Esophagus squamous epithelium (tissue), 5 donors: Measurements from ENCODE around the gene IL3RA. TPM values are rescaled to one million over a fixed set of nuclear protein-coding genes. Genes with fewer than 3 reads are reported as not detected.
A peak's percentile ranks its signal among the peaks of the same experiment; 100 is the strongest.
"Not testable (repeated sequence)": the region's sequence is repeated elsewhere in the genome, so short reads cannot be mapped to it uniquely, and the experiment has no call there.

Experiments
- DNase-seq: peaks from one replicate; lab custom pipeline; 2025; lab: John Stamatoyannopoulos, UW
- H3K27ac ChIP-seq, 4 donors: fragments of 200-600 bp; sonication (generic); one replicate each; pipeline ENCODE4 v1.5.1; 2016 to 2019; ENCODE audit warnings: mild to moderate bottlenecking in 1 of 4
- H3K27me3 ChIP-seq, 4 donors: fragments of 200-600 bp; sonication (generic); 1 replicate in 3 of 4; 2 replicates in 1 of 4; pipeline versions ENCODE4 v1.5.1 to v1.6.0; 2017 to 2021; ENCODE audit warnings: antibody characterized with exemption in 1 of 4
- H3K36me3 ChIP-seq, 3 donors: fragments of 200-600 bp; sonication (generic); one replicate each; pipeline ENCODE4 v1.5.1; 2016 to 2019
- H3K4me1 ChIP-seq, 3 donors: fragments of 200-600 bp; sonication (generic); one replicate each; pipeline ENCODE4 v1.5.1; 2017 to 2019
- H3K4me3 ChIP-seq, 4 donors: fragments of 200-600 bp; sonication (generic); 1 replicate in 3 of 4; 2 replicates in 1 of 4; pipeline ENCODE4 v1.5.1; 2016 to 2019; ENCODE audit warnings: mild to moderate bottlenecking in 2 of 4, moderate library complexity in 1 of 4
- H3K9me3 ChIP-seq, 3 donors: fragments of 200-600 bp; sonication (generic); one replicate each; pipeline ENCODE4 v1.5.1; 2016 to 2019
- POLR2A ChIP-seq, 4 donors: fragments of 450-650 bp; IDR thresholded peaks; one replicate each; pipeline ENCODE4 v1.6.1; 2017; ENCODE audit warnings: antibody characterized with exemption in 4 of 4, mild to moderate bottlenecking in 4 of 4, moderate library complexity in 3 of 4
- WGBS, 2 donors: methylation state at CpG; one replicate each; pipeline ENCODE4 v1.1.5; 2018; 5-methylcytosine and 5-hydroxymethylcytosine counted together
- intact Hi-C: fragments of 100-400 bp; cut with DNase I; formaldehyde crosslinking; loops from one replicate; pipeline ENCODE4 v1.15.0; 2022
- total RNA-seq, 4 donors: library from RNA; depleted of rRNA; stranded (reverse); fragments of >200 nt; gene quantifications; one replicate each; pipeline ENCODE4 v1.1.0, GENCODE V29; 2016
- TF ChIP-seq, protein P1 (sequence below), 6 experiments: fragments of 450-650 bp in 4 of 6; fragments of 200-600 bp in 2 of 6; sonication (generic) in 2 of 6; IDR thresholded peaks; one replicate each; pipeline ENCODE4 v1.5.1; 2016 to 2019; ENCODE audit warnings: antibody characterized with exemption in 6 of 6, mild to moderate bottlenecking in 4 of 6, moderate library complexity in 4 of 6
- donor health status: DM: yes; HTN: yes; CAD: no.

The IL3RA gene
- total RNA-seq, 4 donors from 2014 or later = 0.92 to 12.3 (median 5.9) TPM; not detected in 1

DNA sequence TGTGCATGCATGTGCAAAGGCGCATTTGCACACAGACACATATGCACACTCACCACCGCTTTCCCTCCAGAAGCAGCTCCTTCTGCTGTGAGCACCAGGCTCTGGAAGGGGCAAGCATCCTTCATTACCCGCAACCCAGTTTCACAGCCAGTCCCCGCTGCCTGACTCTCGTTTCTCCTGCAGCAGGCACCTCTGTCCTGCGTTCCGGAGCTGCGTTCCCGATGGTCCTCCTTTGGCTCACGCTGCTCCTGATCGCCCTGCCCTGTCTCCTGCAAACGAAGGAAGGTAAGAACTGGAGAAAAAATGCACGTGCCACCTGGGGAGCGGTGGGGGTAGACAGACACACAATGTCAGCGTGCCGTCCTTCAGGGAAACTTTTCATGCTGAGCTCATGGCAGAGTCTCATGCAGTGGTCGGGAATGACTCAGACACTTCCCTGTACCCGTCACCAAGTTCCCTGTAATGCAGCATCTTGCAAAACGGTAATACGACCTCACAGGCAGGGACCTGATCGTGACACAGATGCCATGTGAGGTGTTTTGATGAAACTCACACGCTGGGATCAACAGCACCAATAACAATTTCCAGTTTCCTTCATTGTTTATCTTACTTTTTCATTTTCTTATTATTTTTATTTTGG is 5.1 kb downstream of the IL3RA start:
- no peak overlapping the region for H3K27ac ChIP-seq
- intact Hi-C loops = no loop called here
- no peak for TF ChIP-seq POLR2A (IDR thresholded peaks at IDR 0.05)
- TF ChIP-seq, protein P1, sequence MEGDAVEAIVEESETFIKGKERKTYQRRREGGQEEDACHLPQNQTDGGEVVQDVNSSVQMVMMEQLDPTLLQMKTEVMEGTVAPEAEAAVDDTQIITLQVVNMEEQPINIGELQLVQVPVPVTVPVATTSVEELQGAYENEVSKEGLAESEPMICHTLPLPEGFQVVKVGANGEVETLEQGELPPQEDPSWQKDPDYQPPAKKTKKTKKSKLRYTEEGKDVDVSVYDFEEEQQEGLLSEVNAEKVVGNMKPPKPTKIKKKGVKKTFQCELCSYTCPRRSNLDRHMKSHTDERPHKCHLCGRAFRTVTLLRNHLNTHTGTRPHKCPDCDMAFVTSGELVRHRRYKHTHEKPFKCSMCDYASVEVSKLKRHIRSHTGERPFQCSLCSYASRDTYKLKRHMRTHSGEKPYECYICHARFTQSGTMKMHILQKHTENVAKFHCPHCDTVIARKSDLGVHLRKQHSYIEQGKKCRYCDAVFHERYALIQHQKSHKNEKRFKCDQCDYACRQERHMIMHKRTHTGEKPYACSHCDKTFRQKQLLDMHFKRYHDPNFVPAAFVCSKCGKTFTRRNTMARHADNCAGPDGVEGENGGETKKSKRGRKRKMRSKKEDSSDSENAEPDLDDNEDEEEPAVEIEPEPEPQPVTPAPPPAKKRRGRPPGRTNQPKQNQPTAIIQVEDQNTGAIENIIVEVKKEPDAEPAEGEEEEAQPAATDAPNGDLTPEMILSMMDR (IDR thresholded peaks at IDR 0.05) = no peak
- no peaks in the 10 kb centered on the region for H3K36me3 ChIP-seq
- DNase-seq = no peak
- no peak overlapping the region for H3K4me3 ChIP-seq
- H3K9me3 ChIP-seq = peaks cover 0 to 10% (median 7%) of the 10 kb centered on the region in 3 donors
- WGBS, 2 donors = 71 to 78% methylated on average over 13 to 18 of the region's 22 CpGs
- H3K27me3 ChIP-seq = no peaks in the 10 kb centered on the region
- no peaks in the 10 kb centered on the region for H3K4me1 ChIP-seq

DNA sequence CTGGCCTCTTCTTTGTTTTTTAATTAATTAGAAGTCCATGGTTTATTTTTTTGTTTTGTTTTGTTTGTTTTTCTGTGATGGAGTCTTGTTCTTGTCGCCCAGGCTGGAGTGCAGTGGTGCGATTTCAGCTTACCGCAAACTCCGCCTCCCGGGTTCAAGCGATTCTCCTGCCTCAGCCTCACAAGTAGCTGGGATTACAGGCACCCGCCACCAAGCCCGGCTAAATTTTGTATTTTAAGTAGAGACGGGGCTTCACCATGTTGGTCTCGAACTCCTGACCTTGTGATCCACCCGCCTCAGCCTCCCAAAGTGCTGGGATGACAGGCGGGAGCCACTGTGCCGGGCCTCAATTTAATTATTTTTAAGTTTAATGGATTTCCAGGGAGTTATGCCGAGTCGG is 13.0 kb downstream of the IL3RA start:
- H3K27me3 ChIP-seq, H3K4me3 ChIP-seq, intact Hi-C loops, H3K27ac ChIP-seq, H3K4me1 ChIP-seq, H3K9me3 ChIP-seq, DNase-seq: not testable (repeated sequence)
- H3K36me3 ChIP-seq = peaks cover 0 to 10% (median 0%) of the 10 kb centered on the region in 3 donors
- 86 to 96% methylated on average over 10 to 14 of the region's 15 CpGs for WGBS, 2 donors

DNA sequence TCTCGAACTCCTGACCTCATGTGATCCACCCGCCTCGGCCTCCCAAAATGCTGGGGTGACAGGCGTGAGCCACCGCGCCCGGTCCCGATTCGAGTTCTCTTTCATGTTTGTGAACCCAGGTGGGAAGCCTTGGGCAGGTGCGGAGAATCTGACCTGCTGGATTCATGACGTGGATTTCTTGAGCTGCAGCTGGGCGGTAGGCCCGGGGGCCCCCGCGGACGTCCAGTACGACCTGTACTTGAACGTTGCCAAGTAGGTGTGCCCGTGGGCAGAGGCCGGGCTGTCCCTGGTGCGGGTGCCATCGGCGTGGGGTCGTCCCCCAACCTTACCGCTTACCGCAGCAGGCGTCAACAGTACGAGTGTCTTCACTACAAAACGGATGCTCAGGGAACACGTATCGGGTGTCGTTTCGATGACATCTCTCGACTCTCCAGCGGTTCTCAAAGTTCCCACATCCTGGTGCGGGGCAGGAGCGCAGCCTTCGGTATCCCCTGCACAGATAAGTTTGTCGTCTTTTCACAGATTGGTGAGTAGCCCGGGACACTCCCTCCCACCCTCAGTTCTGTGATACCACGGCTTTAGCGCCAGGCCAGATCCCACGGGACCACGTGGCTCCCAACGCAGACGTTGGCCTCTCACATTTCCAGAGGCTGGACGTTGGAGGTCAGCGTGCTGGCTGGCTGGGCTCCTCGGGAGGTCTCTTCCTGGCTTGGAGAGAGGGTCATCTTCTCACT is 15.6 kb downstream of the IL3RA start:
- Histone ChIP-seq H3K4me3 (no peak overlapping the region), H3K36me3 (peaks cover 0 to 10% (median 0%) of the 10 kb centered on the region in 3 donors), H3K27ac (no peak overlapping the region), H3K4me1 (peaks cover 0 to 7% (median 0%) of the 10 kb centered on the region in 3 donors), H3K27me3 (no peaks in the 10 kb centered on the region), H3K9me3 (no peaks in the 10 kb centered on the region)
- intact Hi-C loops = no loop called here
- DNase-seq = no peak
- no peak for TF ChIP-seq POLR2A (IDR thresholded peaks at IDR 0.05)
- TF ChIP-seq, protein P1 (IDR thresholded peaks at IDR 0.05) = no peak
- 85 to 89% methylated on average over 11 to 22 of the region's 49 CpGs for WGBS, 2 donors

DNA sequence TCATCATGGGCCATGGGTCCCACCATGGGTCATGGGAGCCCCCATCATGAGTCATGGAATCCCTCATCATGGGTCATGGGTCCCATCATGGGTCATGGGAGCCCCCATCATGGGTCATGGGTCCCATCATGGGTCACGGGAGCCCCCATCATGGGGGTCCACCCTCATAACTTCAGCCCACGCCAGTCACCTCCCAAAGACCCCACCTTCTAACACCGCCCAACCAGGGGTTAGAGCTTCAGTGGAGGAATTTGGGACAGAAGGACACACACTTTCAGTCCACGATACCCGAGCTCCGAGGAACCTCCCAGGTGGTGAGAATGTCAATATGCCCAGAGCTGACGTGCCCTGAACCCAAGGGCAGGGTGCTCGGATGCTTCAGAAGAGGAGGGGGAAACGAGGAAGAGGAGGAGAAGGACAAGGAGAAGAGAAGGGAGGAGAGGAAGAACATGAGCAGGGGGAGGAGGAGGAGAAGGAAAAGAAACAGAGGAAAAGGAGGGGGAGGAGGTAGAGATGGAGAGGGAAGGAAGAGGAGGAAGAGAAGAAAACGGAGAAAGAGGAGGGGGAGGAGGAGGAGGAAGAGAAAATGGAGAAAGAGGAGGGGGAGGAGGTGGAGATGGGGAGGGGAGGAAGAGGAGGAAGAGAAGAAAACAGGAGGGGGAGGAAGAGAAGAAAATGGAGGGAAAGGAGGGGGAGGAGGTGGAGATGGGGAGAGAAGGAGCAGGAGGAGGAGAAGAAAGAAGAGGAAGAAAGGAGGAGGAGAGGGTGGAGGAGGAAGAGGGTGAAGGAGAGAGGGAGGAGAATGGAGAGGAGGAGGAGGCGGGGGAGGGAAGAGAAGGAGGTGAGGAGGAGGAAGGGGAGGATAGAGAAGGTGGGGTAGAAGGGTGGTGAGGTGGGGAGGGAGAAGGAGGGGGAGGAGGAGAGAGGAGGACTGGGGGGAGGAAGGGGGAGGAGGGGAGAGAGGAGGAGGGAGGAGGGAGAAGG is 17.7 kb downstream of the IL3RA start:
- peaks cover 0 to 10% (median 0%) of the 10 kb centered on the region in 3 donors for H3K9me3 ChIP-seq
- intact Hi-C loops = no loop called here
- WGBS, 2 donors = 67 to 70% methylated on average over 4 to 7 of the region's 11 CpGs

DNA sequence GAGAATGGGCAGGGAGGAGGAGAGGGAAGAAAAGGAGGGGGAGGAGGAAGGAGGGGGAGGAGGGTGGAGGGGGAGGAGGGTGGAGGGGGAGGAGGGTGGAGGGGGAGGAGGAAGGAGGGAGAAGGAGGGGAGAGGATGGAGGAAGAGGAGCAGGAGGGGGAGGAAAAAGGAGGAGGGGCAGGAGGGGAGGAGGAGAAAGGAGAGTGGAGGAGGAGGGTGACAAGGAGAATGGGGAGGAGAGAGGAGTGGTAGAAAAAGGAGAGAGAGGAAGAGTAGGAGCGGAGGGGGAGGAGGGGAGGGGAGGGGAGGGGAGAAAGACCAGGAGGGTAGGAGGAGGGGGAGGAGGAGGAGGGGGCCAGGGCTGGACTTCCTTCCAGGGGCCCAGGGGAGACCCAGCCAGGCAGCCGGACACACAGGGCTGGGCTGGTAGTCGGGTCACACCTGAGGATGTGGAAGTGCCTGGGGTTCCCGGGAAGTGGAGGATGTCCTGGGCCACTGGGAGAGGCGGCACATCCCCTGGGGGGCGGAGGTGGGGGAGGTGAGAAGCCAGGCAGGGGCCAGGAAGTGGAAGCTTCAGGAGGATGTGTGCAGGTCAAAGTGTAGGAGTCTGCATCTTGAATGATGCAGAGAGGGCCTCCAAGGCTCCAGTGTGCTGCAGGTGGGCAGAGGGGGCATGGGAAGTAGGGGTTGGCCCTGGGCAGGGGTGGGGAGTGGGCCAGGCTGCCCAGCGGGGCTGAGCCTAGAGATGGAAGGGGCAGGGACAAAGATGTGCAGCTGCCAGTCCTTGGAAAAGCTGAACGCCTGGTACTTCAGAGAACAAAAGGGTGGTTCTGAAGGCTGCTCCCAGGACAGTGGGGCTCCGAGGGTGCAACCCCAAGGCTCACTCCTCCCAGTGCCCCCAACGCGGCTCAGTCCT is 18.8 kb downstream of the IL3RA start:
- H3K4me1 ChIP-seq = peaks cover 0 to 7% (median 0%) of the 10 kb centered on the region in 3 donors

More for the DNA sequence above, 17.7 kb downstream of the IL3RA start:
- Histone ChIP-seq H3K36me3 (peaks cover 0 to 26% (median 0%) of the 10 kb centered on the region in 3 donors), H3K4me3 (no peak overlapping the region), H3K4me1 (peaks cover 0 to 7% (median 0%) of the 10 kb centered on the region in 3 donors), H3K27ac (no peak overlapping the region), H3K27me3 (no peaks in the 10 kb centered on the region)
- no peak for DNase-seq
- TF ChIP-seq POLR2A (IDR thresholded peaks at IDR 0.05) = no peak

More for the DNA sequence above, 18.8 kb downstream of the IL3RA start:
- Histone ChIP-seq H3K4me3 (no peak overlapping the region), H3K27ac (peak overlapping the region in 1 of 4 donors; percentile 17), H3K9me3 (peaks cover 0 to 10% (median 0%) of the 10 kb centered on the region in 3 donors), H3K36me3 (peaks cover 0 to 19% (median 0%) of the 10 kb centered on the region in 3 donors), H3K27me3 (no peaks in the 10 kb centered on the region)
- intact Hi-C loops = no loop called here
- no peak for DNase-seq
- no peak for TF ChIP-seq POLR2A (IDR thresholded peaks at IDR 0.05)
- 27 to 32% methylated on average over 9 to 10 of the region's 11 CpGs for WGBS, 2 donors
